ENCODE measurements around the gene HNRNPCL4.
"Not testable (repeated sequence)": the region's sequence is repeated elsewhere in the genome, so short reads cannot be mapped to it uniquely, and the experiment has no call there.

DNA sequence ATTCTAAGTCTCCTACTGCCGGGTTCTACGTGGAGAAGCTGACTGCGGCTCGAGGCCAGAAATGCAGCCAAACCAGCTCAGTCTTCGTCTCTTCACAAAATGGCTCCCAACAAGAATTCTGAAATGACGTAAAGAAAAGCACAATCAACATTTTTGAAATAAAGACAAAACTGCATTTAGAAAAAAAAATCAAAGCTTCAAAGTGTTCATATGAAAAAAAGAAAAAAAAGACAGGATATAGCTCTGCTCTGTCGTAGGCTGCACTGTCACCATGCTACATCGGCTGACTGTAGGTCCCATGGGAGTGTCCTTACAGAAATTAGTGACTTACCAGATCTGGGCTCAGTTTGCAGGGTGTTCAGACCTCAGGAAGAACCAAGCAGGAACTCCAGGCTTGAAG lies at the start of gene HNRNPCL4:
- not testable (repeated sequence) for TF ChIP-seq CTCF, POLR2A (IDR thresholded peaks at IDR 0.05)
